HEK293 (cell line): Measurements from ENCODE around the gene KCNMA1.

Source experiments
- CTCF ChIA-PET: fragments of 350-600 bp; formaldehyde crosslinking; extraction: SDS; loops from one replicate; lab custom pipeline; 2021; ENCODE audit warnings: antibody characterized with exemption; lab: Yijun Ruan, JAX
- POLR2A ChIA-PET: fragments of 300-600 bp; formaldehyde crosslinking; extraction: SDS; loops from one replicate; lab custom pipeline; 2020; ENCODE audit warnings: antibody characterized with exemption, inconsistent platforms; lab: Yijun Ruan, JAX
- H3K27ac ChIP-seq: fragments of 200-500 bp; sonication (Bioruptor generic); 2 replicates; pipeline ENCODE4 v1.5.1; 2014; ENCODE audit warnings: low read depth, low read length, control low read depth, inconsistent platforms; ENCODE audit errors: extremely low read depth
- H3K36me3 ChIP-seq, 2 experiments: fragments of 200-500 bp in 1 of 2; sonication (Bioruptor generic) in 1 of 2; 1 replicate in 1 of 2; 2 replicates in 1 of 2; pipeline ENCODE4 v1.5.1; 2014 to 2017; ENCODE audit warnings: inconsistent platforms in 2 of 2, low read length in 2 of 2; ENCODE audit not compliant: control insufficient read depth in 2 of 2, insufficient read depth in 1 of 2
- H3K4me1 ChIP-seq: fragments of 200-500 bp; sonication (Bioruptor generic); 2 replicates; pipeline ENCODE4 v1.5.1; 2014; ENCODE audit warnings: mild to moderate bottlenecking, low read length, inconsistent platforms; ENCODE audit not compliant: control insufficient read depth, insufficient read depth
- H3K4me3 ChIP-seq: 2 replicates; pipeline ENCODE4 v1.5.1; 2011; ENCODE audit warnings: low read depth, mild to moderate bottlenecking, control low read depth, low read length, moderate library complexity
- H3K9me3 ChIP-seq: fragments of 200-500 bp; sonication (Bioruptor generic); 2 replicates; pipeline ENCODE4 v1.5.1; 2014; ENCODE audit warnings: low read depth, low read length, inconsistent platforms; ENCODE audit not compliant: control insufficient read depth, insufficient read depth
- BCL11A ChIP-seq: fragments of 450-650 bp; formaldehyde crosslinking; IDR thresholded peaks from 2 replicates; pipeline ENCODE4 v1.5.1; 2016; ENCODE audit warnings: low read depth, missing biosample characterization, missing genetic modification characterization
- EGR2 ChIP-seq: fragments of 450-650 bp; formaldehyde crosslinking; IDR thresholded peaks from 2 replicates; pipeline ENCODE4 v1.5.1; 2016; ENCODE audit warnings: low read depth, missing biosample characterization, missing genetic modification characterization
- GLI2 ChIP-seq: fragments of 450-650 bp; formaldehyde crosslinking; IDR thresholded peaks from 2 replicates; pipeline ENCODE4; 2017; ENCODE audit warnings: missing biosample characterization, missing genetic modification characterization, low read depth, borderline replicate concordance
- HOXD13 ChIP-seq: sonication (generic); formaldehyde crosslinking; IDR thresholded peaks from 2 replicates; pipeline ENCODE4 v1.8.0; 2022; ENCODE audit warnings: missing genetic modification reagents, borderline replicate concordance
- KLF16 ChIP-seq: fragments of 450-650 bp; formaldehyde crosslinking; IDR thresholded peaks from 2 replicates; pipeline ENCODE4 v1.5.1; 2017; ENCODE audit warnings: missing biosample characterization, missing genetic modification characterization
- OVOL3 ChIP-seq: fragments of 450-650 bp; formaldehyde crosslinking; IDR thresholded peaks from 2 replicates; pipeline ENCODE4 v1.5.1; 2016; ENCODE audit warnings: missing biosample characterization, missing genetic modification characterization
- SALL2 ChIP-seq: fragments of 450-650 bp; formaldehyde crosslinking; IDR thresholded peaks from 2 replicates; pipeline ENCODE4 v1.5.0; 2017; ENCODE audit warnings: missing biosample characterization, mild to moderate bottlenecking, missing genetic modification characterization, borderline replicate concordance
- SCRT1 ChIP-seq: fragments of 450-650 bp; formaldehyde crosslinking; IDR thresholded peaks from 2 replicates; pipeline ENCODE4 v1.5.1; 2016; ENCODE audit warnings: missing biosample characterization, missing genetic modification characterization, borderline replicate concordance
- SP3 ChIP-seq: fragments of 450-650 bp; formaldehyde crosslinking; IDR thresholded peaks from 2 replicates; pipeline ENCODE4 v1.5.1; 2016; ENCODE audit warnings: missing biosample characterization, missing genetic modification characterization
- ZBTB21 ChIP-seq: fragments of 450-650 bp; formaldehyde crosslinking; IDR thresholded peaks from 2 replicates; pipeline ENCODE4 v1.5.1; 2017; ENCODE audit warnings: missing biosample characterization, missing genetic modification characterization
- ZBTB44 ChIP-seq: fragments of 450-650 bp; IDR thresholded peaks from 2 replicates; pipeline ENCODE4 v1.5.1; 2018; ENCODE audit warnings: missing biosample characterization, mild to moderate bottlenecking, missing genetic modification characterization
- ZBTB7A ChIP-seq: fragments of 450-650 bp; formaldehyde crosslinking; IDR thresholded peaks from 2 replicates; pipeline ENCODE4 v1.5.1; 2016; ENCODE audit warnings: low read depth, missing biosample characterization, missing genetic modification characterization
- ZFP3 ChIP-seq: fragments of 450-650 bp; formaldehyde crosslinking; IDR thresholded peaks from 2 replicates; pipeline ENCODE4 v1.5.1; 2016; ENCODE audit warnings: low read depth, missing biosample characterization, missing genetic modification characterization
- ZNF132 ChIP-seq: fragments of 450-650 bp; formaldehyde crosslinking; IDR thresholded peaks from 2 replicates; pipeline ENCODE4 v1.5.1; 2017; ENCODE audit warnings: missing biosample characterization, missing genetic modification characterization, borderline replicate concordance
- ZNF146 ChIP-seq: fragments of 450-650 bp; formaldehyde crosslinking; IDR thresholded peaks from 2 replicates; pipeline ENCODE4 v1.5.1; 2016; ENCODE audit warnings: missing biosample characterization, missing genetic modification characterization
- ZNF157 ChIP-seq: fragments of 450-650 bp; formaldehyde crosslinking; IDR thresholded peaks from 2 replicates; pipeline ENCODE4 v1.5.1; 2016; ENCODE audit warnings: missing biosample characterization, missing genetic modification characterization
- ZNF248 ChIP-seq: fragments of 450-650 bp; formaldehyde crosslinking; IDR thresholded peaks from 2 replicates; pipeline ENCODE4 v1.5.1; 2017; ENCODE audit warnings: missing biosample characterization, missing genetic modification characterization
- ZNF274 ChIP-seq, 2 experiments: fragments of 200-500 bp in 1 of 2; fragments of 450-650 bp in 1 of 2; sonication (Bioruptor generic) in 1 of 2; formaldehyde crosslinking in 1 of 2; IDR thresholded peaks; 2 replicates each; pipeline versions ENCODE4 v1.5.1 to v1.6.1; 2014 to 2016; ENCODE audit warnings: borderline replicate concordance in 1 of 2, inconsistent platforms in 1 of 2, low read length in 1 of 2, missing biosample characterization in 1 of 2, missing genetic modification characterization in 1 of 2
- ZNF335 ChIP-seq: fragments of 450-650 bp; formaldehyde crosslinking; conservative IDR thresholded peaks from 2 replicates; pipeline ENCODE4 v1.5.1; 2016; ENCODE audit warnings: missing biosample characterization, missing genetic modification characterization
- ZNF488 ChIP-seq: fragments of 450-650 bp; formaldehyde crosslinking; IDR thresholded peaks from 2 replicates; pipeline ENCODE4 v1.5.1; 2016; ENCODE audit warnings: missing biosample characterization, missing genetic modification characterization
- ZNF510 ChIP-seq: fragments of 450-650 bp; formaldehyde crosslinking; IDR thresholded peaks from 2 replicates; pipeline ENCODE4 v1.5.1; 2018; ENCODE audit warnings: mild to moderate bottlenecking, missing genetic modification characterization, missing biosample characterization; ENCODE audit not compliant: insufficient replicate concordance
- ZNF549 ChIP-seq: fragments of 450-650 bp; IDR thresholded peaks from 2 replicates; pipeline ENCODE4 v1.5.1; 2018; ENCODE audit warnings: missing biosample characterization, missing genetic modification characterization, mild to moderate bottlenecking, inconsistent platforms, moderate library complexity
- ZNF596 ChIP-seq: fragments of 450-650 bp; IDR thresholded peaks from 2 replicates; pipeline ENCODE4 v1.5.0; 2018; ENCODE audit warnings: missing biosample characterization, mild to moderate bottlenecking, missing genetic modification characterization, moderate library complexity
- ZNF610 ChIP-seq: fragments of 450-650 bp; formaldehyde crosslinking; IDR thresholded peaks from 2 replicates; pipeline ENCODE4 v1.5.1; 2016; ENCODE audit warnings: missing biosample characterization, missing genetic modification characterization, borderline replicate concordance
- ZNF660 ChIP-seq: fragments of 450-650 bp; IDR thresholded peaks from 2 replicates; pipeline ENCODE4 v1.5.1; 2018; ENCODE audit warnings: missing biosample characterization, mild to moderate bottlenecking, missing genetic modification characterization
- ZNF707 ChIP-seq: fragments of 450-650 bp; formaldehyde crosslinking; IDR thresholded peaks from 2 replicates; pipeline ENCODE4 v1.5.1; 2016; ENCODE audit warnings: missing biosample characterization, missing genetic modification characterization
- TF ChIP-seq, protein P1 (sequence below): fragments of 450-650 bp; formaldehyde crosslinking; IDR thresholded peaks from 2 replicates; pipeline ENCODE4 v1.5.1; 2016; ENCODE audit warnings: missing biosample characterization, missing genetic modification characterization, low read depth

The KCNMA1 gene

GRCh38 chr10:77085344-77085743 lies 552.3 kb downstream of the KCNMA1 start:
- Histone ChIP-seq H3K36me3 (no peaks in the 10 kb centered on the region), H3K4me1 (peaks cover 8% of the 10 kb centered on the region; the same call in 1 of the 2 replicates), H3K4me3 (no peak overlapping the region), H3K9me3 (no peaks in the 10 kb centered on the region), H3K27ac (no peak overlapping the region)
- CTCF ChIA-PET = interaction anchor here (1.0 kb wide), 1 partner anchor 80 kb away, joined by 4 read pairs; no protein-coding TSS in a partner anchor
- POLR2A ChIA-PET = no interaction called here
- TF ChIP-seq ZBTB44 (tag by site-specific recombination) (no peak), ZNF610 (tag by site-specific recombination) (no peak), SP3 (tag by site-specific recombination) (no peak), ZNF146 (tag by site-specific recombination) (no peak), ZNF549 (tag by site-specific recombination) (no peak), ZNF132 (no peak)

DNA sequence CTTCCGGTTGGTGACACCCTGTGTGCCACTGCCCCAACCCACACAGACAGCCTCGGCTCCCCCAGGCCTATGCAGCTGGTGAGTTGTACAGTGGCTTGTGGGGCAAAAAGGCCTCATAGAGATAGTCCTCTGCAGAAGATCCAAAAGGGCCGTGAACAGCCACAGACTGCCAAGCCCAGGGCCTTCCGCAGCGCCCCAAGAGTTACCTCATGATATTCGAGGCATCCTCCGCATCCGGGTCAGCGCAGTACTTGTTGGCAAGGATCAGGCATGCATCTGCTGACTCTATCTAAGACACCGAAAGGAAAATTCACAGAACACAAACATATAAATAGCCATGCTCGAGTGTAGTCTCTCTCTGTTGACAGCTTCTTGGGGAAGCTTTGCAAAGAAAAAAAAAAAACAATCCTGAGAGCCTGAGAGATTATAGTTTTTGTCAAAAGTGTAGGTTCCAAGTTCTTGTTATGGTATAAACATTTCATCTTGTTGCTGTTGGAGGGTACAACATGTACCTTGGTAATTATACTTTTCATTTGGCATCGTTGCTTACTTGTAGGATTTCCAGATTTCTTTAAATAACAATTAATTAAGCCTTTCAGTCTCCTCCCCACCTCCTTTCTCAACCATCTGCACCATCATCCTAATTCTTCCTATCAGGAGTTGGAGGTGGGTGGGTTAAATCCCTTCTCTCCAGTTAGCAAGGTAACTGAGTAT lies 553.0 kb downstream of the KCNMA1 start:
- H3K4me1 ChIP-seq = peaks cover under 1% of the 10 kb centered on the region; the same call in 1 of the 2 replicates
- POLR2A ChIA-PET = no interaction called here
- H3K36me3 ChIP-seq = no peaks in the 10 kb centered on the region
- H3K4me3 ChIP-seq = no peak overlapping the region
- CTCF ChIA-PET = no interaction called here
- no peak overlapping the region for H3K27ac ChIP-seq
- TF ChIP-seq ZBTB7A (tag by site-specific recombination) (no peak), ZNF660 (tag by site-specific recombination) (no peak), HOXD13 (CRISPR knock-in tag) (no peak), ZFP3 (tag by site-specific recombination) (no peak), ZNF132 (no peak), ZNF274 (IDR thresholded peaks at IDR 0.05; ENCODE audit: low read length) (no peak), ZNF274 (tag by site-specific recombination; IDR thresholded peaks at IDR 0.05; ENCODE audit: borderline replicate concordance) (no peak), GLI2 (no peak)
- no peaks in the 10 kb centered on the region for H3K9me3 ChIP-seq

GRCh38 chr10:77082601-77083252 lies 554.9 kb downstream of the KCNMA1 start:
- ChIA-PET CTCF (interaction anchor here (0.6 to 1.3 kb wide), 5 partner anchors 10 to 919 kb away, joined by 3 to 4 read pairs (median 3); no protein-coding TSS in a partner anchor), POLR2A (no interaction called here)
- H3K4me1 ChIP-seq = no peaks in the 10 kb centered on the region
- TF ChIP-seq ZBTB21 (tag by site-specific recombination) = no peak
- TF ChIP-seq ZNF707 (tag by site-specific recombination) = no peak
- TF ChIP-seq KLF16 (tag by site-specific recombination) = no peak
- TF ChIP-seq ZNF248 (tag by site-specific recombination) = no peak
- no peak for TF ChIP-seq SP3 (tag by site-specific recombination)
- no peak for TF ChIP-seq BCL11A (tag by site-specific recombination)
- TF ChIP-seq ZNF335 (tag by site-specific recombination) = no peak
- no peak for TF ChIP-seq ZNF510 (tag by site-specific recombination)
- TF ChIP-seq ZNF488 = no peak
- no peak for TF ChIP-seq SCRT1
- TF ChIP-seq ZNF596 (tag by site-specific recombination) = no peak
- no peak for TF ChIP-seq OVOL3
- TF ChIP-seq, protein P1, sequence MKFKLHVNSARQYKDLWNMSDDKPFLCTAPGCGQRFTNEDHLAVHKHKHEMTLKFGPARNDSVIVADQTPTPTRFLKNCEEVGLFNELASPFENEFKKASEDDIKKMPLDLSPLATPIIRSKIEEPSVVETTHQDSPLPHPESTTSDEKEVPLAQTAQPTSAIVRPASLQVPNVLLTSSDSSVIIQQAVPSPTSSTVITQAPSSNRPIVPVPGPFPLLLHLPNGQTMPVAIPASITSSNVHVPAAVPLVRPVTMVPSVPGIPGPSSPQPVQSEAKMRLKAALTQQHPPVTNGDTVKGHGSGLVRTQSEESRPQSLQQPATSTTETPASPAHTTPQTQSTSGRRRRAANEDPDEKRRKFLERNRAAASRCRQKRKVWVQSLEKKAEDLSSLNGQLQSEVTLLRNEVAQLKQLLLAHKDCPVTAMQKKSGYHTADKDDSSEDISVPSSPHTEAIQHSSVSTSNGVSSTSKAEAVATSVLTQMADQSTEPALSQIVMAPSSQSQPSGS (tag by site-specific recombination) = no peak
- no peak for TF ChIP-seq SALL2 (tag by site-specific recombination)
- TF ChIP-seq EGR2 (tag by site-specific recombination) = no peak
- no peak for TF ChIP-seq ZNF157

More at GRCh38 chr10:77082601-77083252, 554.9 kb downstream of the KCNMA1 start:
- H3K27ac ChIP-seq = no peak overlapping the region
- no peak overlapping the region for H3K4me3 ChIP-seq
- H3K36me3 ChIP-seq = no peaks in the 10 kb centered on the region
- no peaks in the 10 kb centered on the region for H3K9me3 ChIP-seq
